Measurements from ENCODE around the gene CDH8.

CDH8 gene

GRCh38 chr16:61644736-61645135 is 391.5 kb downstream of the CDH8 start:
- Histone ChIP-seq H3K9me3 (ENCODE audit: low read depth, low read length) (no peaks in the 10 kb centered on the region), H3K36me3 (ENCODE audit: insufficient read depth, low read length) (no peaks in the 10 kb centered on the region), H3K27ac (no peak overlapping the region), H3K9ac (ENCODE audit: insufficient read length) (no peak overlapping the region), H3K4me3 (no peak overlapping the region)
- TF ChIP-seq EZH2 (IDR thresholded peaks at IDR 0.05) (no peak), FOXP2 (optimal IDR thresholded peaks at IDR 0.05; ENCODE audit: control extremely low read depth, extremely low read length, insufficient read depth) (no peak), POLR2AphosphoS5 (IDR thresholded peaks at IDR 0.05; ENCODE audit: borderline replicate concordance, low read depth, low read length) (no peak)
- no peak for DNase-seq (ENCODE audit: low read depth, low spot score)

DNA sequence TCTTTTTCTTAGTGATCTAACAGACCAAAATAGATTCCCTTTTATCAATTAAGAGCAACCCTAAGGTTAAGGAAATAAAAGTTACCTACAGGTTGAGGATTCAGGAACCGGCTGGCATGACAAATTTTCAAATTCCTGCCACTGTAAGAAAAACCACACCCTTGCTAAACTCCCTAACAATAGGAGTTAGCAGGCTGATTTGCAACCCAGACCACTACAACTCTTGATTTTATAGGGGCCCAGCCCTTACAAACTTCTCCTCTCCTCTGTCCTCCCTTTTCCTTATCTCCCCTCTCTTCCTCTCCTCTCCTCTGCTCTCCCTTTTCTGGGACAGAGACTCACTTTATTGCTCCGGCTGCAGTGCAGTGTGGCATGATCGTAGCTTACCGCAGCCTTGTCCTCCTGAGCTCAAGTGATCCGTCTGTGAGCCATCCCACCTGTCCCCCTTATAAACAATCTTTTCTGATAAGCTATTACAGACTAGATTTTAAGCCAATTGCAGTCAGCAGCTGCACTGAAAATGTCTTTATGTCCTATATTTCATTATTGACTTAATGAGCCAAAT is 418.9 kb downstream of the CDH8 start:
- Histone ChIP-seq H3K9me3 (ENCODE audit: low read depth, low read length) (no peaks in the 10 kb centered on the region), H3K4me3 (no peak overlapping the region), H3K9ac (ENCODE audit: insufficient read length) (no peak overlapping the region), H3K36me3 (ENCODE audit: insufficient read depth, low read length) (no peaks in the 10 kb centered on the region), H3K27ac (no peak overlapping the region)
- DNase-seq (ENCODE audit: low read depth, low spot score), result no peak
- no peak for TF ChIP-seq EZH2 (IDR thresholded peaks at IDR 0.05)
- TF ChIP-seq POLR2AphosphoS5 (IDR thresholded peaks at IDR 0.05; ENCODE audit: borderline replicate concordance, low read depth, low read length), result no peak
- no peak for TF ChIP-seq FOXP2 (optimal IDR thresholded peaks at IDR 0.05; ENCODE audit: control extremely low read depth, extremely low read length, insufficient read depth)

GRCh38 chr16:61616088-61616487 is 420.1 kb downstream of the CDH8 start:
- no peak overlapping the region for H3K9ac ChIP-seq (ENCODE audit: insufficient read length)
- TF ChIP-seq EZH2 (IDR thresholded peaks at IDR 0.05) (no peak), POLR2AphosphoS5 (IDR thresholded peaks at IDR 0.05; ENCODE audit: borderline replicate concordance, low read depth, low read length) (no peak), FOXP2 (optimal IDR thresholded peaks at IDR 0.05; ENCODE audit: control extremely low read depth, extremely low read length, insufficient read depth) (no peak)
- H3K9me3 ChIP-seq (ENCODE audit: low read depth, low read length), result no peaks in the 10 kb centered on the region
- DNase-seq (ENCODE audit: low read depth, low spot score), result no peak
- H3K27ac ChIP-seq, result no peak overlapping the region
- H3K36me3 ChIP-seq (ENCODE audit: insufficient read depth, low read length), result no peaks in the 10 kb centered on the region
- no peak overlapping the region for H3K4me3 ChIP-seq

DNA sequence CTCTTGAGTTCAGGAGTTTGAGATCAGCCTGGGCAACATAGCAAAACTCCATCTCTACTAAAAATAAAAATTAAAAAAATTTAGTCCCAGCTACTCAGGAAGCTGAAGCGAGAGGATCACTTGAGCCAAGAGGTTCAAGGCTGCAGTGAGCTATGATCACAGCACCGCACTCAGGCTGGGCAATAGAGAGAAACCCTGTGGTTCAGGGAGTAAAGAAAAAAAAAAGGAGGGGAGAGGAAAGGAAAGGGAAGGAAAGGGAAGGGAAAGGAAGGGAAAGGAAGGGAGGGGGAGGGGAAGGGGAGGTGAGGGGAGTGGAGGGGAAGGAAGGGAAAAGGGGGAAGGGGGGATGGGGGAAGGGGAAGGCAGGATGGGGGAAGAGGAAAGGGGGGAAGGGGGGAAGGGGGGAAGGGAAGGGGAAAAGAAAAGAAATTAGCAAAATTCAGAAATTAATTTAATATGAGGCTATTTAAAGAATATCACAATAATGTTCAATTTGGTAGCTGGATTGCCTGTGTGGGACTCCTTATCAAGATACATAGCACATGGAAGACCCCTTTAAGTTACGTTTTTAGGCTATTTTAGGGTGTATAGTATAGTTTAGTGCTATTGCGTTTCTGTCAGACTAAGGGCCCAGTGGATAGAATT is 424.3 kb downstream of the CDH8 start:
- H3K36me3 ChIP-seq (ENCODE audit: insufficient read depth, low read length), result no peaks in the 10 kb centered on the region
- no peak overlapping the region for H3K9ac ChIP-seq (ENCODE audit: insufficient read length)
- no peak for DNase-seq (ENCODE audit: low read depth, low spot score)
- no peak for TF ChIP-seq EZH2 (IDR thresholded peaks at IDR 0.05)
- TF ChIP-seq POLR2AphosphoS5 (IDR thresholded peaks at IDR 0.05; ENCODE audit: borderline replicate concordance, low read depth, low read length), result no peak
- no peak for TF ChIP-seq FOXP2 (optimal IDR thresholded peaks at IDR 0.05; ENCODE audit: control extremely low read depth, extremely low read length, insufficient read depth)
- H3K4me3 ChIP-seq, result no peak overlapping the region
- no peak overlapping the region for H3K27ac ChIP-seq
- no peaks in the 10 kb centered on the region for H3K9me3 ChIP-seq (ENCODE audit: low read depth, low read length)

GRCh38 chr16:61606581-61606980 is 429.7 kb downstream of the CDH8 start:
- TF ChIP-seq FOXP2 (optimal IDR thresholded peaks at IDR 0.05; ENCODE audit: control extremely low read depth, extremely low read length, insufficient read depth), result no peak
- TF ChIP-seq EZH2 (IDR thresholded peaks at IDR 0.05), result no peak
- TF ChIP-seq POLR2AphosphoS5 (IDR thresholded peaks at IDR 0.05; ENCODE audit: borderline replicate concordance, low read depth, low read length), result no peak
- Histone ChIP-seq H3K36me3 (ENCODE audit: insufficient read depth, low read length) (no peaks in the 10 kb centered on the region), H3K9ac (ENCODE audit: insufficient read length) (no peak overlapping the region), H3K27ac (no peak overlapping the region), H3K4me3 (no peak overlapping the region), H3K9me3 (ENCODE audit: low read depth, low read length) (no peaks in the 10 kb centered on the region)
- DNase-seq (ENCODE audit: low read depth, low spot score), result no peak
